Activated T-cell treated with anti-CD3 and anti-CD28 coated beads for 24 hours (primary cell): ENCODE measurements around the gene PPP1R9A.

Experiments
- DNase-seq: peaks from one replicate; pipeline ENCODE4 v3.0.0-alpha.2; 2020; ENCODE audit warnings: low read depth

PPP1R9A gene

DNA sequence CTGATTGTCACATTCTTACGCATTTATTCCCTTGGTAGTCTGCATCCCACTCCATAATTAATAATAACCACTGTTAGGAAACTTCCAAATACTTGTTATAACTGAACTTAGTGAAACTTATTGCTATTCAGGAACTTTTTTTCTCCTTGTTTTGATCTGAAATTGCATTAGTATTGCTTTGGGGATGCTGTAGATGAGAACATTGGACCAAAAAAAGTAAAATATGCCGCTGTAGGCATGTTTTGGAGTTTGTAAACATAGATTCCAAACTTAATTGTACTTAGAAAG, 1.7 kb downstream of the PPP1R9A start:
- no peak for DNase-seq

DNA sequence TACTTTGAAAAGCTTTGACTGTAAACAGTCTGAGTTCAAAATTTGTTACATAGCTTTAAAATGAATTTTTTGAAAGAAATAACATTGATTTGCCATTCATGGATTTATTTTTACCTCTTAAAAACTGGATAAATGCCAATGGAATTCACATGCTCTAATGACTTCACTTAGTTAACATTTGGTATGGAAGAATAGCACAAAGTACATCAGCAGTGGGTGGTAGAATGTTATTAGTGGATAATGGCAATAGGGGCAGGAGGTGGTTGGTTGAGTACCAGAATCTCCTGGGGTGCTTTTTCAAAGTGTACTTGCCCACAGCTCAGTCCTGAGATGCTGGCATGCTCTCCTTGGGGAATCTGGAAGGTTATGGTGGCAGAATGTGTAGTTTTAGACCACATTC, 4.7 kb downstream of the PPP1R9A start:
- DNase-seq: no peak

DNA sequence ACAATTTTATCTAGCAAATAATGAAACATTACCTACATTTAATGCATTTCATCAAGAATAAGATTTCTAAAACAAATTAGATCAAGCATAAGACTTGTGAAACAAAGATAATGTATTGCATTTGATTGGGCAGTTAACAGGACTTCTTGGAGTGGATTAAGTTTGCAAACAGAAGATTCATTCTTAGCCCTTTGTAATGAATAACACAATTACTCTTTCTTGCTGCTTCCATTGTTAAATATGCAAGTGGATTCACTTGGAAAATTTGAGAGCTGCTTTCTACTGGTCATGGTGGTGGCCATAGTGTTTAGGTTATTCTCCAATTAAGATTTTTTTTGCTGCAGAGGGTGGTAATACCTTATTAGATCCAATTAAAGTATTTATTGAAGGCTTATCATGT, 6.0 kb downstream of the PPP1R9A start:
- no peak for DNase-seq

DNA sequence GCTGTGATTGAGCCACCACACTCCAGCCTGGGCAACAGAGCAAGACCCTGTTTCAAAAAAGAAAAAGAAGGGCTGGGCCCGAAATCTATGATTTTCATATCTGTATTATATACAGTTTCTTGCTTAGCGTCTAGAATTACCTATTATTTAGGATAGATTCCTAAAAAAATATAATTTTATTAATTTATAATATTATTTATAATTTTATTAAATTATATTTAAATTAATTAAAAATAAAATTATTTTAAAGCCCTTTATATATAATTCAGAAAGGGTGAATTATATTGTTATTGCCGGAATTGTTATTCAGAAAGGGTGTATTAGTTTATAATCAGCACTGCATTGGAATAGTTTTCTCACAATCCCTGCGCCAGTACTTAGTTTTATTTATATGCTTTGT, 14.5 kb downstream of the PPP1R9A start:
- no peak for DNase-seq

DNA sequence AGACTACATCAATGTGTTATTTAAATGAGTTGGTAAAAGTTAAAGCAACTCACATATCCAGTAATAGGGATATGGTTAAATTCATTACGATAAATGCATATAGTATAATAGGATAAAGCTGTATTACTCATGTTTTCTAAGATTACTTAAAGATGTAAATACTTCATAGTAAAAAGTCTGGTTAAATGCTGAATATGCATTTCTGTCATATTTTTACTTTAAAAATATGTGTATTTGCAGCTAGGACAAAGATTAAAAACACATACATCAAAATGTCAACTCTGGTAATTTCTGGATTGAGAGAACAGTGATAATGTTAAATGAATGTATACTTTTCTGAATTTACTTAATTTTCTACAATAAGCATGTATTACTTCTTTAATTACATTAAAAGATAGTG, 15.1 kb downstream of the PPP1R9A start:
- DNase-seq: no peak

DNA sequence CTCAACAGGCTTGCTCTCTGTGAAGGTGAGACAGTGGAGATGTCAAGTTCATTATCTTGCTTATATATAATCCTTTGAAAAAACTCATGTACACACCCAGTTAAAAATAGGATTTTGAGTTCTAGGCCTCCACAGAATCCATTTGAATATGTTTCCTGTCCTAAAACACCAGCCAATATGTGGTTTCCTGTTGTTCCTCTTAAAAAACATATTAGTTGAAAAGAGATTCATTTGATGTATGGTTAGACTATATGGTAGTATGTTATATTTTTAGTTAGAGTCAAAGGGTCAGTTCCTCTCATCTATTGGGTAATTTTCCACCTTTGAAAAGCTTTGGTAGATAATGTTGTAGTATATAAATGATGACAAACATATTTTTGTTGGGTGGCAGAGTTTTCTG, 16.0 kb downstream of the PPP1R9A start:
- DNase-seq: no peak

DNA sequence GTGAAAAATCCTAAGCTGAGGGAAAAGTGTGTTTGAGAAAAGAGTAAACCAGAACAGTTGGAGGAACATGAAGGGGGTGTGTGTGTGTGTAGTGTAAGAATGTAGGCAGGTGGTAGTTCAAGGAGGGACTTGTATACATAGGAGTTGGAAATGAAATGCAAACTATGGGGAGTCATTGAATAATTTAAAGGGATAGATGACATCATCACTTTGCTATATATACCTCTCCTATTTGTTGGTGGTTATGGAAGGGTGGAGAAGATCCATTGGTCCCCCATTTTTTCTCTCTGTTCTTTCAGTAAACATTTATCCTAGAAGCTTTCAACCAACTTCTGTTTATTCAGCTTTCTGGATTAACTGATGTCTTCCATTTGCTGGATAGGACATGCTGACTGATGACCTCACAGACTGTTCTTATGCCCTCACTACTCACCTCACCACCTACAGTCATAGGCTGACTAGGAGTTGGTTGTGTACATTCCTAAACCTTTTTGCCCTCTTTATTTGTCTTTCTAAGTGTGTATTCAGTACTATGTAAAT, 20.8 kb downstream of the PPP1R9A start:
- DNase-seq: no peak

DNA sequence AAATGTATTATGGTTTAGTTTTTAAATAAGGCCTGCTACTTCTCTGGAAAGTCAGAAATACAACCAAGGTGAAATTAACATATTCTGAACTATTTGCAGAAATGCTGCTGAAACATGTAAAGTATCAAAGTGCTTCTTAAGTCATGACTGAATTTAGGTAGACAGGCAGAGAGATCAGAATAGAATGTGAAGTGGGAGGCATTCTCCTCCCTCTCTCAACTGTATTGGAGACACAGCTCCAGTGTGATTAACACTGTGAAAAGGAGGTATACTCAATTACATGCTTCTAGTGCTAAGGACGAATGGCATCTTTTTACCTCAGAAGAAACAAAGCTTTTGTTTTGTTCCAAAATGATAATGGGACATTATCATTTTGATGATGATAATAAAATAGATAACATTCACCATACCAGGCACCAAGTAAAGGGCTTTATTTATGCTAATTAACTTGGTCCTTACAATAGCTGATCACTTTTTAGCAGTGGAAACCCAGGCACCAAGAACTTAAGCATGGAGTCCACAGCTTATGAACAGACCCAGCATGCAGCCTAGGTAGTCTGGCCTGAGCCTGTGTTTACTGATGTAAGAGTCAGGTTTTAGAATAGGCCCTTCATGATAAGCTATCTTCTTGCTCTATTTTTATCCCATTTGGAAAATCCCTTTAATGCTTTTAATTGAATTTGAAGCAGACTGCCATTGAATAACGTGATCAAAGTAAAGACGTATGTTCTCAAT, 26.0 kb downstream of the PPP1R9A start:
- no peak for DNase-seq

DNA sequence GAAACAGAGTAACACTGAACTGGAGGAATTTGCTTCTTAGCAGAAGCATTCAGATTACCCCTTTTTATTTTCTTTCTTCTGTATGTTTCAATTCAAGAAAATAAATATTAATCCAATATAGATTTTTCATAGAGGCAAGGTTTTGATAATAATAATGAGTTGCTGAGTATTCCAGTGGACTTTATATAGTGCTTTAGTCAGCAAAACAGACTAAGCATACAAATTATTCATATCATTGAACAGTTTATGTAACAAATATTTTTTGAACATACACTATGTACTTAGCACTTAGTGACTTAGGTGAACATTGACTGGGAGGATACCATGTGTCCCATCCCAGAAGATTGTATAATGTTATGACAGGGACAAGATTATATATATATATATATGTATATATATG, 32.0 kb downstream of the PPP1R9A start:
- no peak for DNase-seq

DNA sequence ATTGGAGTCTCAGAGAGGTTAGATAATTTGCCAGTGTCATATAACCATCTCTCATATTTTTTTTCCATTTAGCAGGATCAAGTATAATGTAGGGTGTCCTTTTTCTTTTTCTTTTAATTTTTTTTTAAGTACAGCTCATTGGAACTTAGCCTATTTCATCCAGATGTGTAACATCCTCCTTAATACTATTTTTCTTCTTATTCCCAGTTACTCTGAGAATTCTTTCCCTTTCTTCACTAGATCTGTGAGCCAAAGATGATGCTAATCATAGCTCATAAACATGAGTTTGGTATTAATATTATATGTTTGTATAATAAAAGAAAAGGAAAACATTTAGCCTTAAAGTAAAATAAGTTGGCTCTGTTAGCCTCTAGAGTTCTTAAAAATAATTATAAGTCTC, 32.8 kb downstream of the PPP1R9A start:
- no peak for DNase-seq

DNA sequence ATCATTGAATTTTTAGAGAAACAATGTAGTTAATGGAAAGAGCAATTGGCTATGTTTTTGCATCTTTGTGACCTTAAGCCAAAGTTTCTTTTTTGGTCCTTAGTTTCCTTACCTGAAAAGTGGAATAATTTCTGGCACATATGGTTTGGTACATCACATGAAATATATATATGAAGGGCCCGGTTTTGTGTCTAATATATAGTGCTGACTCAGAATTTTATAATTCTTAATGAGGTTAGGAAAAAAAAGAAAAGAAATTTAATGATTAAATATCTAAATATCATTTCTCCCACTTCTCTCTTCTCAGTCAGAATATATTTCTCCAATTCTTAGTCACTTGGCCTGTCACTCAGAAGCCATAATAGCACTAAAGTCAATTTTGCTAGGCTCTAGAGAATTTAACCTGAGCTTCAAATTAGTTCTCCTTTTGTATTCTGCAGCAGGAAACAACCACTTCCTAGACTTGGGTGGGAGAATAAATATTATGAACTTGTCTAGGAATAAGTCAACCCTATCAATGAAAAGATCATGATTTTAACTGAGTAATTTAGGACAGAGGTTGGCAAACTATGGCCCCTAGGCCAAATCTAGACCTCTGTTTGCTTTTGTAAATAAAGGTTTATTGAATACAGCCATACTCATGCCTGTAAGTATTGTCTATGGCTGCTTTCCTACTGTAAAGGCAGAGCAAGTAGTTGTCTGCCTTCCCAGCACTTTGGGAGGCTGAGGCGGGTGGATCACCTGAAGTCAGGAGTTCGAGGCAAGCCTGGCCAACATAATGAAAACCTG, 34.6 kb downstream of the PPP1R9A start:
- DNase-seq: no peak

DNA sequence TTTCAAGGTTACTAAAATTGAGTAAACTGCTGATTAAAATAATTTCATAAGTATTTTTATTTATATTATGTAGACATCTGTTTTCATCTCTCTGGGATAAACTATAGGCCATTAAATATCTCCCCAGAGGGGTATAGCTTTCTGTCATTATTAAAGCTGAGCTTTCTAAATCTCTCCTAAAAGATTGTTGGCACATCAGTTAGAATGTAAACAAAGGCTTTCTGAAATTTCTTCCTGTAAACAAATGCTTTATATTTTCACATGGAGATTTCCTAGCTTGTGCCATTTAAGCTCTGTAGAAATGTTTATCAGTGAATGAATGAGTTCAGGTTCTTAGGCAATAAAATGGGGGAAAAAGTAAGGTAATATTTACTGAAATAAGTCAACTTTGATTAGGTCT, 35.7 kb downstream of the PPP1R9A start:
- DNase-seq: no peak

DNA sequence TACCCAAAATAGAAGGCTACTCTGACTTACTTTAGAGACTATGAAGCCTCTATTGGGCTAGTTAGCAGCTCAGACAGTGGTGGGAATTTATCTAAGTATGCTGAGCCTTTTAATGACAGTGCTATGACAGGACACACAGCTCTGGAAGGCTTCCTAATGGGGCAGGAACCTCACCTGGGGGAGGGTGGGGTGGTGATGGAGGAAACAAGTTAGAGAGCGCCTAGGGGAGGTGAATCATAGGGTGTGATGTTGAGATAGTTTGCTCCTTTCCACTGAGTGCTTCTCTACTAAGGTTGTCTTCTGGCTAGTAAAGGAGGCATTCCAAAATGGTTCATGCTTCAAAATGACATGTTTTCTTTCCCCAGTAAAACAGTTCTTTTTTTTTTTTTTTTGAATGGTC, 42.1 kb downstream of the PPP1R9A start:
- DNase-seq: no peak

DNA sequence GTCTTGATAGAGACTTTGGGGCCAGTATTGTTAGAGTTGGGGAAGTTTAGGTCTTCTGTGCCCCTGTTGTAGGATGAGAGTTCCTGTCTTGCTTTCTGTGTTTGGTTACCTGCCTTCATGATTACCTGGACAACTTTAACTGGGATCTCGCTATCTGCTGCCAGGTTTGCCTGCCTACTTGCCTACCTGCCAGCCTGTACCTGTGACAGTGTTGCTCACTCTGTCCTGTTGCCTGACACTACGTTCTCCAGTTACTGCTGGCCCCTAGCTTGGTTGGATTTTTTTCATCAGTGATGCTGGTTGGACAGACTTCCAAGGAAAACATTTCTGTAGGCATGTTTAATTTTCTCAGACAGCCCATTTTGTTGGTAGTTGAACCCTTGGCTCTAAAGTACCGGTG, 48.4 kb downstream of the PPP1R9A start:
- DNase-seq: no peak

DNA sequence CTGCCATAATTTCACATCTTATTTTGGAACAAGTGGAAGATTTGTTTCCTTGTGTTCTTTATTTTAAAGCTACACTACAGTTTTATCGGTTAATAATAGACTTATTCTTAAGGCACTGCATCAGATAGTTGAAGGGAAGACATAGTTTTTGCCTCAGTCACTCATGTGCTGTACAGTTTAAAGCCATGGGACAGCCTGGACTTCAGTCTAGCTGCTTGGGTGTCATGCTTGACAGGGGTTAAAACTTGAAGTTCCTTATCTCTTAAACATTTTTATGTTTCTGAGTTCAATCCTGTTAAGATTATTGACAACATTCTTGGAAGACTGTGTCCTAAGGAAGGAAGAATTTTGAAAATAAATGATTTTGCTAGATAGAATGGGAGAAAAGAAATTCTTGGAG, 49.7 kb downstream of the PPP1R9A start:
- DNase-seq: no peak

DNA sequence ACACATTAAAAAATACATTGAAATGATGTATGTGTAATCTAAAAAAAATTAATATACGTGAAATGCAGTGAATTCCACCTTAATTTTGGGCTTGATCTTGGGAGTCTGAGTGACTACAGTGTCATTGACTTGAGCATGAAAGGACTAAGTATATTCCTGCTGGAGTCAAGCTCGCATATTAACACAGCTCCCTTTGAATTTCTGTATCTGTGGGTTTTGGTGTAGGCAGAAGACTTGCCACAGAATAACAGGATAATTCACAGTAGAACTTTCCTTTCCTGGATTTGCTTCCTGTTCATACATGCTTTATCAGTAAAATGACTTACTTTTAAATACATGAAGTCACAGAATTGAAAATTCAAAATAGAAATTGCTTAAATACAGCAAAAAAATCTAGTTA, 55.3 kb downstream of the PPP1R9A start:
- DNase-seq: no peak

DNA sequence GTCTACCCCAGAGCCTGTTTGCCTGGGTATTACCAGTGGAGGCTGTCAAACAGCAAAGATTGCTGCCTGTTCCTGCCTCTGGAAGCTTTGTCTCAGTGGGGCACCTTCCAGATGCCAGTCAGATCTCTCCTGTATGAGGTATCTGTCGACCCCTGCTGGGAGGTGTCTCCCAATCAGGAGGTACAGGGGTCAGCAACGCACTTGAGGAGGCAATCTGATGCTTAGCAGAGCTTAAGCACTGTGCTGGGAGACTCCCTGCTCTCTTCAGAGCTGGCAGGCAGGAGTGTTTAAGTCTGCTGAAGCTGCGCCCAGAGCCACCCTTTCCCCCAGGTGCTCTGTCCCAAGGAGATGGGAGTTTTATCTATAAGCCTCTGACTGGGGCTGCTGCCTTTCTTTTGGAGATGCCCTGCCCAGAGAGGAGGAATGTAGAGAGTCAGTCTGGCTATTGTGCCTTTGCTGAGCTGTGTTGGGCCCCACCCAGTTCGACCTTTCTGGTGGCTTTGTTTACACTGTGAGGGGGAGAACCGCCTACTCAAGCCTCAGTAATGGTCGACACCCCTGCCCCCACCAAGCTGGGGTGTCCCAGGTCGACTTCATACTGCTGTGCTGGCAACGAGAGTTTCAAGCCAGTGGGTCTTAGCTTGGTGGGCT, 62.2 kb downstream of the PPP1R9A start:
- DNase-seq: no peak

DNA sequence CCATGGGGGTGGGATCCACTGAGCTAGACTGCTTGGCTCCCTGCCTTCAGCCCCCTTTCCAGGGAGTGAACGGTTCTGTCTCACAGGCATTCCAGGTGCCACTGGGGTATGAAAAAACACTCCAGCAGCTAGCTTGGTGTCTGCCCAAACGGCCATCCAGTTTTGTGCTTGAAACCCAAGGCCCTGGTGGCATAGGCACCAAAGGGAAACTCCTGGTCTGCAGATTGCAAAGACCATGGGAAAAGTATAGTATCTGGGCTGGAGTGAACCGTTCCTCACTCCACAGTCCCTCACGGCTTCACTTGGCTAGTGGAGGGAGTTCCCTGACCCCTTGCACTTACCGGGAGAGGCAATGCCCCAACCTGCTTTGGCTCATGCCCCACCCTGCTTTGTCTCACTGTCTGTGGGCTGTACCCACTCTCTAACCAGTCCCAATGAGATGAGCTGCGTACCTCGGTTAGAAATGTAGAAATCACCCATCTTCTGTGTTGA, 62.7 kb downstream of the PPP1R9A start:
- no peak for DNase-seq

DNA sequence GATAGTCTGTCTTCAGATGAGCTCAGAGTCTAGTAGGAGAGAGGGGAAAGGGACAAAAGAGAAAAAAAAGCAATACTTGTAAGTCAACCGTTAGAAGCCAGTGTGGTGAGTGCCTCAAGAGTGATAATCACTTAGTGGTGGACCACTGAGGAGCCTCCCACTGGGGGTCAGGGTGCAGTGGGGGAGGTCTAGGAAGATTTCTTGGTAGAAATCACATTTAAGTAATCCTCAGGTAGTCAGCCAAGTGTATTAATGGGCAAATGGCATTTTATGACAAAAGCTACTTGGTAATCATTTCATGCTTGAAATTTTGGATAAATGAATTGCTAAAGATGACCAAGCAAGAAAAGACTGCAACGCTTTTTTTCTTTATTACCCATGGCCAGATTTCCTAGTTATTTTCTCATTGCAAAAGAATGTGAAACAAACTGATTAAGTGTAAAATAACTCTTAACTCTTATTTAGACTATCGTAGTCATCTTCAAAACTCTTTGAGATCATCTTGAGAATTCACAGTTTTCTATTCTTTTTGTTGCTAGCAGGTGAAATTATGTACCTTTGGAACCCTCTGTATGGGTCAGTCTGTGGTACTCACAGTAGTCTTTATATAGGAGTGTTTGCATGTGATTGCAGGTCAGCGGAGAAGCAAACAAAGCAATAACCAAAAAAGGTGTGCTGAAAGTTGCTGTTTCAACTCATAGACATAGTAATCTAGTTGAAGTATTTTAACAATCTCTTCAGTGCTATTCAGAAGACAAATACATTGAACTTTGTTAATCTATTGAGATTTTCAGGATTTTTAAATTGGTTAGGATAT, 63.9 kb downstream of the PPP1R9A start:
- no peak for DNase-seq

DNA sequence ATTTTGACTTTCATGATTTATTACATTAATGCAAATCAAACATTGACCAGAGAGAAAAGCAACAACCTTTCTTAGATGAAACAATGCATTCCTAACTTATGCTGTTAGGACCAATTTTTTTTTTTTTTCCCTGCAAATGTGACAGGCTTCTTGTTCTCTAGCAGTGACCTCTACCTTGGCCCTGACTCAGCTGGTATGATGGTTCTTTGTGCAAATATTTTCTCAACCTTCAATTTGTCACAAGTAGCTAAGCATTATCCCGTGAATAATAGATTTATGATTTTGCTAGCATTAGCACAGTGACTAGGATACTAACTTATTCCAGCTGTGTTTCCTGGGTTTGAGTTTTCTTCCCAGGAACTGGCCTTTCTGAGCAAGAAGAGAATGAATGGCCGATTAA, 64.9 kb downstream of the PPP1R9A start:
- DNase-seq: no peak

DNA sequence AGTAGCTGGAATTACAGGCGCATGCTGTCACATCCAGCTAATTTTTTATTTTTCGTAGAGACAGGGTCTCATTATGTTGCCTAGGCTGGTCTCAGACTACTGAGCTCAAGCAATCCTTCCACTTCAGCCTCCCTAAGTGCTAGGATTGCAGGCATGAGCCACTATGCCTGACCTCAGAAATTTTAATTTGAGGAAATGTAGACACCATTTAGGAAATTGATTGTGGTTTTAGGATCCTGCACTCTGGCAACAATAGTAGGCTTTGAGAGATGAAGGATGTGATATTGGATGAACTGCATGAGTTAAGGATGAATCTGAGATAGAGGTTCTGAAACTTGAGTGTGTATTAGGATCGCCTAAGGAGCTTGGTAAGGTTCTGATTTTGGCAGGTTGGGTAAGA, 66.5 kb downstream of the PPP1R9A start:
- no peak for DNase-seq

DNA sequence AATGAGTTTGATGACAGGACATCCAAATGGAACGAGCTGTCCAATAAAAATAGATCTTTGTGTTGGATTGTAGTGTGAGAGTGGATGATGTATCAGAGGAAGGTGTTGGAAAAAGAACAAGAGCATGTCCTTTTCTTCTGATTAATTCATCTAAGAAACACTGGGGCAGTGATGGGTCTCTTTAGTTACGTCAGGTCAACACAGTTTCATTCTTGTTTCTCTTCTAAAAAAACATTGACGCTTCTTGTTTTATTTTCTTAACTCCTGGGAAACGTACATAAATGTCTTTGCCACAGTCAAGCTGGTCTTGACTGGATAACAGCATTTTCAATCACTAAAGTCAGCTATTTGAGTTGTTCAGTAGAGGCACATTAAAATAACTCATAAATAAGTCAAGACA, 67.0 kb downstream of the PPP1R9A start:
- DNase-seq: no peak
